HCT116 (cell line): Measurements from ENCODE around the gene KIFAP3. TPM values are rescaled to one million over a fixed set of nuclear protein-coding genes. Genes with fewer than 3 reads are reported as not detected.
A peak's percentile ranks its signal among the peaks of the same experiment; 100 is the strongest.

Experiments
- ATAC-seq: fragments of 200-7000 bp; cut with Tn5 transposase; 2 replicates; pipeline ENCODE4 v1.9.1; 2020; ENCODE audit warnings: mild to moderate bottlenecking, moderate library complexity
- BruUV-seq: library from RNA; stranded (reverse); fragments of 400-500 nt; replicated peaks from 2 replicates; lab custom pipeline; 2021; lab: Mats Ljungman, UMichigan
- CTCF ChIA-PET: fragments of 300-600 bp; sonication (Branson Sonifier 250); formaldehyde crosslinking; loops from one replicate; lab custom pipeline; 2021; ENCODE audit warnings: antibody characterized with exemption; lab: Charles Lee
- POLR2A ChIA-PET: fragments of 300-600, 350-600 bp; sonication (Branson Sonifier 250); formaldehyde crosslinking; loops from one replicate; lab custom pipeline; 2021; ENCODE audit warnings: antibody characterized with exemption; lab: Charles Lee
- RAD21 ChIA-PET, 2 experiments: fragments of 300-600 bp; sonication (Branson Sonifier 250); formaldehyde crosslinking; loops; one replicate each; lab custom pipeline; 2023; ENCODE audit warnings: low total read pairs in 2 of 2; ENCODE audit not compliant: uncharacterized antibody in 2 of 2, unreplicated experiment in 2 of 2, low non-redundant PET in 1 of 2; lab: Charles Lee
- DNase-seq: peaks from one replicate; pipeline ENCODE4 v3.0.0-alpha.2; 2010; ENCODE audit warnings: low read depth, low spot score
- H2AFZ ChIP-seq: fragments of 200-600 bp; shearing (Covaris generic), sonication (generic); 2 replicates; pipeline ENCODE4 v1.6.1; 2017; ENCODE audit warnings: low read depth, mixed run types, mixed read lengths, antibody characterized with exemption, low read length; ENCODE audit not compliant: poor library complexity, severe bottlenecking
- H3K27ac ChIP-seq: 2 replicates; pipeline ENCODE4 v1.5.1; 2012; ENCODE audit warnings: low read depth, low read length
- H3K27me3 ChIP-seq: fragments of 200-600 bp; sonication (generic); 2 replicates; pipeline ENCODE4 v1.6.1; 2016; ENCODE audit warnings: mixed run types, low read length, mixed read lengths; ENCODE audit not compliant: insufficient read depth
- H3K36me3 ChIP-seq, 2 experiments: fragments of 200-500 bp in 1 of 2; fragments of 200-600 bp in 1 of 2; sonication (Bioruptor generic) in 1 of 2; sonication (generic) in 1 of 2; 2 replicates each; pipeline versions ENCODE4 v1.5.1 to v1.6.1; 2014 to 2016; ENCODE audit warnings: low read length in 2 of 2, inconsistent platforms in 1 of 2, mixed read lengths in 1 of 2, mixed run types in 1 of 2; ENCODE audit not compliant: insufficient read depth in 2 of 2, control insufficient read depth in 1 of 2
- H3K4me1 ChIP-seq, 2 experiments: fragments of 200-600 bp in 1 of 2; sonication (generic) in 1 of 2; 2 replicates each; pipeline versions ENCODE4 v1.5.1 to v1.6.1; 2012 to 2017; ENCODE audit warnings: low read length in 2 of 2, inconsistent platforms in 1 of 2, mild to moderate bottlenecking in 1 of 2, mixed read lengths in 1 of 2, mixed run types in 1 of 2, moderate library complexity in 1 of 2; ENCODE audit not compliant: insufficient read depth in 2 of 2, control insufficient read depth in 1 of 2
- H3K4me2 ChIP-seq: fragments of 200-600 bp; sonication (generic); 2 replicates; pipeline ENCODE4 v1.6.1; 2017; ENCODE audit warnings: mixed run types, low read length, mixed read lengths
- H3K4me3 ChIP-seq, 2 experiments: fragments of 200-600 bp in 1 of 2; sonication (generic) in 1 of 2; replicated peaks in 1 of 2; 2 replicates each; pipeline ENCODE4 v1.5.1; 2011 to 2016; ENCODE audit warnings: low read length in 2 of 2, control low read depth in 1 of 2, low read depth in 1 of 2, mild to moderate bottlenecking in 1 of 2, mixed read lengths in 1 of 2, mixed run types in 1 of 2
- H3K79me2 ChIP-seq: fragments of 200-600 bp; sonication (generic); 2 replicates; pipeline ENCODE4 v1.6.1; 2017; ENCODE audit warnings: mild to moderate bottlenecking, mixed run types, low read length, moderate library complexity, mixed read lengths; ENCODE audit not compliant: insufficient read depth
- H3K9ac ChIP-seq: fragments of 200-600 bp; sonication (generic); 2 replicates; pipeline ENCODE4 v1.6.1; 2016; ENCODE audit warnings: low read length, mixed read lengths
- H3K9me2 ChIP-seq: fragments of 200-600 bp; sonication (generic), shearing (Covaris generic); 2 replicates; pipeline ENCODE4 v1.6.1; 2017; ENCODE audit warnings: mixed run types, mild to moderate bottlenecking, moderate library complexity; ENCODE audit not compliant: insufficient read depth
- H3K9me3 ChIP-seq, 2 experiments: fragments of 200-500 bp in 1 of 2; fragments of 200-600 bp in 1 of 2; sonication (Bioruptor generic) in 1 of 2; sonication (generic) in 1 of 2; 2 replicates each; pipeline ENCODE4 v1.6.1; 2014 to 2017; ENCODE audit warnings: low read length in 2 of 2, mixed read lengths in 2 of 2, inconsistent platforms in 1 of 2, low read depth in 1 of 2, mild to moderate bottlenecking in 1 of 2, mixed run types in 1 of 2, moderate library complexity in 1 of 2; ENCODE audit not compliant: control insufficient read depth in 1 of 2, insufficient read depth in 1 of 2
- H4K20me1 ChIP-seq: fragments of 200-600 bp; sonication (generic), shearing (Covaris generic); 2 replicates; pipeline ENCODE4 v1.6.1; 2017; ENCODE audit warnings: mixed run types, mild to moderate bottlenecking, moderate library complexity; ENCODE audit not compliant: insufficient read depth
- ATF3 ChIP-seq: IDR thresholded peaks from 2 replicates; pipeline ENCODE4 v1.6.1; 2012
- CBX3 ChIP-seq: IDR thresholded peaks from 2 replicates; pipeline ENCODE4 v1.6.1; 2012; ENCODE audit warnings: low read depth
- CEBPB ChIP-seq: IDR thresholded peaks from 2 replicates; pipeline ENCODE4 v1.6.1; 2012; ENCODE audit warnings: low read depth
- EGR1 ChIP-seq: IDR thresholded peaks from 2 replicates; pipeline ENCODE4 v1.6.1; 2012; ENCODE audit warnings: low read depth
- ELF1 ChIP-seq: IDR thresholded peaks from 2 replicates; pipeline ENCODE4 v1.6.1; 2012; ENCODE audit warnings: low read depth, borderline replicate concordance
- EZH2phosphoT487 ChIP-seq: fragments of 200-600 bp; IDR thresholded peaks from 2 replicates; pipeline ENCODE4 v1.6.1; 2018; ENCODE audit warnings: antibody characterized with exemption, borderline replicate concordance
- JUND ChIP-seq: IDR thresholded peaks from 2 replicates; pipeline ENCODE4 v1.6.1; 2012
- MAX ChIP-seq: IDR thresholded peaks from 2 replicates; pipeline ENCODE4 v1.6.1; 2012
- POLR2A ChIP-seq: IDR thresholded peaks from 2 replicates; pipeline ENCODE4 v1.7.0; 2011; ENCODE audit warnings: borderline replicate concordance; ENCODE audit not compliant: insufficient read depth, insufficient read length; ENCODE audit errors: extremely low read depth
- POLR2AphosphoS5 ChIP-seq: IDR thresholded peaks from 2 replicates; pipeline ENCODE4 v1.6.1; 2011; ENCODE audit warnings: mild to moderate bottlenecking, low read depth, low read length, moderate library complexity
- RAD21 ChIP-seq: IDR thresholded peaks from 2 replicates; pipeline ENCODE4 v1.6.1; 2012; ENCODE audit warnings: low read depth, mild to moderate bottlenecking
- SIN3A ChIP-seq: IDR thresholded peaks from 2 replicates; pipeline ENCODE4 v1.6.1; 2012; ENCODE audit warnings: low read depth
- SP1 ChIP-seq: IDR thresholded peaks from 2 replicates; pipeline ENCODE4 v1.6.1; 2012; ENCODE audit warnings: low read depth
- YY1 ChIP-seq: IDR thresholded peaks from 2 replicates; pipeline ENCODE4 v1.6.1; 2011; ENCODE audit warnings: low read length, low read depth, moderate library complexity, mild to moderate bottlenecking; ENCODE audit not compliant: insufficient replicate concordance; ENCODE audit errors: extremely low read depth
- intact Hi-C: fragments of 100-400 bp; cut with micrococcal nuclease; formaldehyde crosslinking; loops from 2 replicates; pipeline ENCODE4 v1.10.0; 2022
- total RNA-seq: library from RNA; stranded (reverse); gene quantifications from one replicate; pipeline ENCODE4 v1.2.1, GENCODE V29; 2021; ENCODE audit not compliant: unreplicated experiment

Gene KIFAP3
- total RNA-seq, 1 experiment from 2014 or later, result 10.8 TPM

GRCh38 chr1:169894424-169895145 is 179.9 kb downstream of the KIFAP3 start:
- ATAC-seq (no peak), DNase-seq (no peak)
- H3K9ac ChIP-seq, result peak overlapping the region; percentile 89
- POLR2A ChIA-PET, result interaction anchor here (0.9 kb wide), 1 partner anchor 16 kb away, joined by 4 read pairs; no protein-coding TSS in a partner anchor
- peaks cover 37% of the 10 kb centered on the region for H3K79me2 ChIP-seq
- CTCF ChIA-PET, result interaction anchor here (1.6 kb wide), 1 partner anchor 1035 kb away, joined by 6 read pairs; no protein-coding TSS in a partner anchor
- RAD21 ChIA-PET, result no interaction called here
- intact Hi-C loops, result no loop called here
- peak overlapping the region; percentile 90 for H3K4me2 ChIP-seq
- peak overlapping the region; percentile 36 for H2AFZ ChIP-seq
- peaks cover 19 to 39% of the 10 kb centered on the region in 2 experiments for H3K4me1 ChIP-seq
- H3K9me2 ChIP-seq, result no peaks in the 10 kb centered on the region
- TF ChIP-seq ATF3, result no peak
- TF ChIP-seq JUND, result 0 out of 2 replicates have a peak, but pooled peaks have one; percentile 3
- TF ChIP-seq MAX, result 0 out of 2 replicates have a peak, but pooled peaks have one; percentile 6
- H3K27ac ChIP-seq, result peak overlapping the region; percentile 80; the same call in 1 of the 2 replicates
- no peaks in the 10 kb centered on the region; the same call in 1 of the 2 replicates for H3K27me3 ChIP-seq
- H3K36me3 ChIP-seq, result no peaks in the 10 kb centered on the region
- H4K20me1 ChIP-seq, result no peaks in the 10 kb centered on the region
- H3K4me3 ChIP-seq, result peak overlapping the region; percentile 73 to 77
- TSS peak; percentile 100 for BruUV-seq
- no peaks in the 10 kb centered on the region for H3K9me3 ChIP-seq

- Histone ChIP-seq H3K4me2 (peak within 1 kb of the TSS; percentile 90), H4K20me1 (no peaks in the 10 kb centered on the region), H3K9me3 (no peaks in the 10 kb centered on the region), H3K27me3 (no peaks in the 10 kb centered on the region; the same call in 1 of the 2 replicates), H3K9ac (peak within 1 kb of the TSS; percentile 89), H3K27ac (peak within 1 kb of the TSS; percentile 80), H2AFZ (peak within 1 kb of the TSS; percentile 36), H3K36me3 (no peaks in the 10 kb centered on the region), H3K9me2 (no peaks in the 10 kb centered on the region), H3K4me3 (peak within 1 kb of the TSS; percentile 73 to 77), H3K4me1 (peaks cover 18 to 31% of the 10 kb centered on the region in 2 experiments), H3K79me2 (peaks cover 41% of the 10 kb centered on the region)
- intact Hi-C loops, result no loop called here
- DNase-seq, result peak; percentile 97
- no TSS peak for BruUV-seq
- RAD21 ChIA-PET, result no interaction called here
- CTCF ChIA-PET, result interaction anchor here (1.6 kb wide), 1 partner anchor 1036 kb away, joined by 6 read pairs; no protein-coding TSS in a partner anchor
- POLR2A ChIA-PET, result interaction anchor here (0.9 kb wide), 1 partner anchor 17 kb away, joined by 4 read pairs; no protein-coding TSS in a partner anchor
- ATAC-seq, result peak; percentile 94
- TF ChIP-seq JUND (0 out of 2 replicates have a peak, but pooled peaks have one; percentile 7), SIN3A (0 out of 2 replicates have a peak, but pooled peaks have one; percentile 20), ELF1 (peak; percentile 100), EGR1 (peak; percentile 98), RAD21 (no peak), ATF3 (no peak), YY1 (peak; percentile 99), POLR2AphosphoS5 (peak; percentile 90), EZH2phosphoT487 (no peak), CEBPB (no peak), CBX3 (no peak; the same call in 1 of the 2 replicates), SP1 (peak; percentile 73), POLR2A (peak; percentile 43), MAX (0 out of 2 replicates have a peak, but pooled peaks have one; percentile 20)
Observed at GRCh38 chr1:169893645-169894423, 180.7 kb downstream of the KIFAP3 start, which contains the start of gene SCYL3. Gene SCYL3, minus strand, starts transcription at chr1:169893896. Its CDS starts 5,056 bp downstream, at chr1:169888840.
